Neutrophil (primary cell): Measurements from ENCODE around the gene SYCP2L.

Experiments
- H3K27ac ChIP-seq: fragments of 200-600 bp; sonication (generic); 2 replicates; pipeline ENCODE4 v1.5.1; 2016; ENCODE audit warnings: mild to moderate bottlenecking, moderate library complexity
- H3K27me3 ChIP-seq: fragments of 200-600 bp; sonication (generic); 2 replicates; pipeline ENCODE4 v1.6.0; 2016; ENCODE audit warnings: mild to moderate bottlenecking
- H3K36me3 ChIP-seq: fragments of 200-600 bp; sonication (generic); 2 replicates; pipeline ENCODE4 v1.5.1; 2017
- H3K4me1 ChIP-seq, 2 experiments: fragments of 200-600 bp in 1 of 2; sonication (generic) in 1 of 2; 1 replicate in 1 of 2; 2 replicates in 1 of 2; pipeline versions ENCODE4 v1.5.1 to v1.6.1; 2013 to 2016; ENCODE audit warnings: low read depth in 1 of 2, low read length in 1 of 2, mild to moderate bottlenecking in 1 of 2, moderate library complexity in 1 of 2; ENCODE audit not compliant: control insufficient read depth in 1 of 2, insufficient read depth in 1 of 2
- H3K4me3 ChIP-seq, 2 experiments: fragments of 200-600 bp in 1 of 2; sonication (generic) in 1 of 2; 1 replicate in 1 of 2; 2 replicates in 1 of 2; pipeline ENCODE4 v1.5.1; 2013 to 2016; ENCODE audit warnings: low read depth in 1 of 2, low read length in 1 of 2, mild to moderate bottlenecking in 1 of 2, moderate library complexity in 1 of 2
- H3K9me3 ChIP-seq: fragments of 200-600 bp; sonication (generic); 2 replicates; pipeline ENCODE4 v1.5.1; 2016
- TF ChIP-seq, protein P1 (sequence below): fragments of 200-600 bp; sonication (generic); IDR thresholded peaks from 2 replicates; pipeline ENCODE4 v1.5.1; 2016; ENCODE audit warnings: antibody characterized with exemption

SYCP2L gene

DNA sequence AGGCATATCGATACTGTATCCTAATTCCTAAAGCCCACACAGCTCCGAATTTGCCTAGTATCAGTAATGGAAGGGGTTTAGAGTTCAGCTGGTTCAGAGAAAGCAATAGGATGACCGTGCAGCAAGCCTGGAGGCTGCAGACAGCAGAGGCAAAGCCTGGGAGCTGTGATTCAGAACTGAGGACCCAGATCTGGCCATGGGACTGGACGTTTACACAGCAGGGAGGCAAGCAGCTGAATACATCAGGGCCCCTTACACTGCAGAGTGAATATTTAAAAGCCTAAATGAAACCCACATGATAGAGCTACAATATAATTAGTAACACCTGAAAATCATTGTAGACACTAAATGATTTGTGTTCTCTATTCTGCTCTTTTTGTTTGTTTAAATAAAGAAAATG, 119.2 kb downstream of the SYCP2L start:
- no peaks in the 10 kb centered on the region for H3K9me3 ChIP-seq

DNA sequence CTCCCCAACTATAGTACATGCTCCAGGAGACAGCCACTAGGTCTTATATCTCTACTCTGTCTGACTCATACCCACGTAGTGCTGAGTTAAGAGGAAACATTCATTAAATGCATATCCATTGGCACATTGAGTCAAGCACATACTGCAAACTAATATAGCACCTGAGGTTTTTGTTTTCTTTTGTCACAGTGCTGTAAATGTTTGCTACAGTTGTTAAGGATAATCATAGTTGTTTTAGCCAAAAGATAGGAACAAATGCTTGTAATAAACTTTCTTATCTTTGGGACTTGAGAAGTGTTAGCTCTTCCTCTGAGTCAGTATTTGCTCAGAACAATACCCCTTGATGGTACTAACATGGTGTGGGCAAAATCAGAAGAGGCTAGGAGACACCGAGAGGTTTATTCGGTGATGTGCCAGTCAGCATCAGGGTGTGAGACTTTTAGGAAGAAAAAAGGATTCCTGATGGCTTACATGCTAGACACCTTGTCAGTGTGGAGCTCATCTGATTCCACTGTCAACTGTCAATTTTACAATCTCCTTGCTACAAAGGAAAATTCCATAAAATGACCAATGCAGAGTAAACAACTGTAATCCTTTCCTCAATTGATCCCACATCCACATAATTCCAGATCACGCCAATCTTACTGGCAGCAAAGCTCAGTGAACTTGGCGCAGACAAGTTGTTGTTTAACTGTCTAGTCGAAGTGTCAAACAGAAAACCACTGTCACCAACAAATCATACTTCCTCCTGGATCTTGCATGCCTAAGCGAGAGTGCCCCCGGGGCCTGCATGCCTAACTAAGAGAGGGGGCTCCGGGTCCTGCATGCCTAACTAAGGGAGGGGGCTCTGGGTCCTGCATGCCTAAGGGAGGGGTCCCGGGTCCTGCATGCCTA, 121.1 kb downstream of the SYCP2L start:
- Histone ChIP-seq H3K9me3 (no peaks in the 10 kb centered on the region), H3K27ac (no peak overlapping the region), H3K27me3 (peaks cover 18% of the 10 kb centered on the region), H3K36me3 (no peaks in the 10 kb centered on the region), H3K4me3 (no peak overlapping the region), H3K4me1 (no peaks in the 10 kb centered on the region)
- TF ChIP-seq, protein P1, sequence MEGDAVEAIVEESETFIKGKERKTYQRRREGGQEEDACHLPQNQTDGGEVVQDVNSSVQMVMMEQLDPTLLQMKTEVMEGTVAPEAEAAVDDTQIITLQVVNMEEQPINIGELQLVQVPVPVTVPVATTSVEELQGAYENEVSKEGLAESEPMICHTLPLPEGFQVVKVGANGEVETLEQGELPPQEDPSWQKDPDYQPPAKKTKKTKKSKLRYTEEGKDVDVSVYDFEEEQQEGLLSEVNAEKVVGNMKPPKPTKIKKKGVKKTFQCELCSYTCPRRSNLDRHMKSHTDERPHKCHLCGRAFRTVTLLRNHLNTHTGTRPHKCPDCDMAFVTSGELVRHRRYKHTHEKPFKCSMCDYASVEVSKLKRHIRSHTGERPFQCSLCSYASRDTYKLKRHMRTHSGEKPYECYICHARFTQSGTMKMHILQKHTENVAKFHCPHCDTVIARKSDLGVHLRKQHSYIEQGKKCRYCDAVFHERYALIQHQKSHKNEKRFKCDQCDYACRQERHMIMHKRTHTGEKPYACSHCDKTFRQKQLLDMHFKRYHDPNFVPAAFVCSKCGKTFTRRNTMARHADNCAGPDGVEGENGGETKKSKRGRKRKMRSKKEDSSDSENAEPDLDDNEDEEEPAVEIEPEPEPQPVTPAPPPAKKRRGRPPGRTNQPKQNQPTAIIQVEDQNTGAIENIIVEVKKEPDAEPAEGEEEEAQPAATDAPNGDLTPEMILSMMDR: no peak

More for the DNA sequence above, 119.2 kb downstream of the SYCP2L start:
- Histone ChIP-seq H3K27ac (no peak overlapping the region), H3K27me3 (peaks cover 18% of the 10 kb centered on the region), H3K4me3 (no peak overlapping the region), H3K36me3 (no peaks in the 10 kb centered on the region), H3K4me1 (no peaks in the 10 kb centered on the region)
- TF ChIP-seq, protein P1: no peak

DNA sequence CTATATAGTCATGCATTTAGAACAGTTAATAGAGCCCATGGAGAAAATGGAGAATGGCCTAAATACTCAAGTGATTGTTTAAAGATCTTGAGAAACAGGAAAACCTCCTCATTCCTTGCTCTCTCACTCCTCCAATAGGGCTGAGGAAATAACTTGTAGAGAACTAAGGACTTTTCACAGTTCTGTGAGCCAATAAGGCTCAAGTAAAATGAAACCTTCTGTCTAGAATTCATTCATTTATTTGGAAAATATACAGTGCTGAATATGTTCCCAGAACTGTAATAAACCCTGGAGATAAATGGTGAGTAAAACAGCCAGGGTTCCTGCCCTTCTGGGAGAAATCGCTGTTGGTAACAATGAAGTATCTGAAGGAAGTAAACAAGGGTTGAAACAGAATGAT, 122.0 kb downstream of the SYCP2L start:
- Histone ChIP-seq H3K36me3 (no peaks in the 10 kb centered on the region), H3K4me3 (no peak overlapping the region), H3K27ac (no peak overlapping the region), H3K4me1 (no peaks in the 10 kb centered on the region), H3K27me3 (peaks cover 26% of the 10 kb centered on the region), H3K9me3 (no peaks in the 10 kb centered on the region)
- TF ChIP-seq, protein P1: no peak

DNA sequence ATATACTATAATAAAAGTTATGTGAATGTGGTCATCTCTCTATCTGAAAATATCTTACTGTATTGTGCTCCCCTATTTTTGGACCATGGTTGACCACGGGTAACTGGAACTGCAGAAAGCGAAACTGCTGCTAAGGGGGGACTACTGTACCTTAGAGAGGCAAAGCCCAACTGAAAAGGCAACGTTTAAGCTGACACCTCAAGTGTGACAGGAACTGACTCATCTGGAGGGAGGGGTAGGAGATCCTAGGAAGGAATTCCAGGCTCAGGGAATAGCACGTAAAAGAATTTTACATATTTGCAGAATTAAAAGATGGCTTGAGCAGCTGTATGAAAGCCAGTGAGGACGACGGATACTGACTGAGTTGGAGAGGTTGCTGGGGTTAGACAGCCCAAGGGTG, 122.5 kb downstream of the SYCP2L start:
- H3K36me3 ChIP-seq: no peaks in the 10 kb centered on the region
- no peak overlapping the region for H3K27ac ChIP-seq
- H3K9me3 ChIP-seq: no peaks in the 10 kb centered on the region
- H3K4me3 ChIP-seq: no peak overlapping the region
- peaks cover 29% of the 10 kb centered on the region for H3K27me3 ChIP-seq
- TF ChIP-seq, protein P1: no peak
- H3K4me1 ChIP-seq: no peaks in the 10 kb centered on the region

DNA sequence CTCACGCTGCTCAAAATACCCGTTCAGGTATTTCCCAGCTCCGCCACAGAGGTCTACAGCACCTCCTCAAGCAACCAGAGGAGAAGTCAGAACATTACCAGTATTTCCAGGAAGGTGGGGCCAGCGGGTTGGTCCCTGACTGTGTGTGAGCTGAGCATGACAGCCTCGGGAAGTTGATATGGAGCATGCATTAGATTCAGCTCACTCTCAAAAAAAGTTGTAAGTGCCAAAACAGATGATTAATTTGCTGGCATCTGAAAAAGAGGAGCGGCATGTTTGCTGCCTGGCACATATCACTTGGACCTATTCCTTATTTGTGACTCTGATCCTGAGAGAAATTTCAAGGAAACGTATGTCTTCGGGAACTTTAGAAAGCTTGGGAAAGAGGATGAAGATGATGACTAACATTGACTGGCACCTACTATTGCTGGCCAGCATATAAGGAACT, 125.0 kb downstream of the SYCP2L start:
- no peaks in the 10 kb centered on the region for H3K36me3 ChIP-seq
- H3K4me3 ChIP-seq: no peak overlapping the region
- no peaks in the 10 kb centered on the region for H3K9me3 ChIP-seq
- no peak overlapping the region for H3K27ac ChIP-seq
- H3K27me3 ChIP-seq: peaks cover 47% of the 10 kb centered on the region
- TF ChIP-seq, protein P1: no peak
- H3K4me1 ChIP-seq: no peaks in the 10 kb centered on the region
